HEK293 (cell line): ENCODE data around the gene CELF4.

Source experiments
- CTCF ChIA-PET: fragments of 350-600 bp; formaldehyde crosslinking; extraction: SDS; loops from one replicate; lab custom pipeline; 2021; ENCODE audit warnings: antibody characterized with exemption; lab: Yijun Ruan, JAX
- POLR2A ChIA-PET: fragments of 300-600 bp; formaldehyde crosslinking; extraction: SDS; loops from one replicate; lab custom pipeline; 2020; ENCODE audit warnings: antibody characterized with exemption, inconsistent platforms; lab: Yijun Ruan, JAX
- H3K27ac ChIP-seq: fragments of 200-500 bp; sonication (Bioruptor generic); 2 replicates; pipeline ENCODE4 v1.5.1; 2014; ENCODE audit warnings: low read depth, low read length, control low read depth, inconsistent platforms; ENCODE audit errors: extremely low read depth
- H3K36me3 ChIP-seq, 2 experiments: fragments of 200-500 bp in 1 of 2; sonication (Bioruptor generic) in 1 of 2; 1 replicate in 1 of 2; 2 replicates in 1 of 2; pipeline ENCODE4 v1.5.1; 2014 to 2017; ENCODE audit warnings: inconsistent platforms in 2 of 2, low read length in 2 of 2; ENCODE audit not compliant: control insufficient read depth in 2 of 2, insufficient read depth in 1 of 2
- H3K4me1 ChIP-seq: fragments of 200-500 bp; sonication (Bioruptor generic); 2 replicates; pipeline ENCODE4 v1.5.1; 2014; ENCODE audit warnings: mild to moderate bottlenecking, low read length, inconsistent platforms; ENCODE audit not compliant: control insufficient read depth, insufficient read depth
- H3K4me3 ChIP-seq: 2 replicates; pipeline ENCODE4 v1.5.1; 2011; ENCODE audit warnings: low read depth, mild to moderate bottlenecking, control low read depth, low read length, moderate library complexity
- H3K9me3 ChIP-seq: fragments of 200-500 bp; sonication (Bioruptor generic); 2 replicates; pipeline ENCODE4 v1.5.1; 2014; ENCODE audit warnings: low read depth, low read length, inconsistent platforms; ENCODE audit not compliant: control insufficient read depth, insufficient read depth
- BCL11B ChIP-seq: fragments of 450-650 bp; formaldehyde crosslinking; IDR thresholded peaks from 2 replicates; pipeline ENCODE4 v1.5.1; 2016; ENCODE audit warnings: low read depth, missing biosample characterization, missing genetic modification characterization
- SP3 ChIP-seq: fragments of 450-650 bp; formaldehyde crosslinking; IDR thresholded peaks from 2 replicates; pipeline ENCODE4 v1.5.1; 2016; ENCODE audit warnings: missing biosample characterization, missing genetic modification characterization
- ZBTB17 ChIP-seq: fragments of 450-650 bp; formaldehyde crosslinking; IDR thresholded peaks from 2 replicates; pipeline ENCODE4 v1.5.1; 2016; ENCODE audit warnings: missing biosample characterization, missing genetic modification characterization
- ZNF112 ChIP-seq: fragments of 450-650 bp; formaldehyde crosslinking; IDR thresholded peaks from 2 replicates; pipeline ENCODE4 v1.5.0; 2017; ENCODE audit warnings: missing biosample characterization, missing genetic modification characterization
- ZNF292 ChIP-seq: fragments of 450-650 bp; formaldehyde crosslinking; IDR thresholded peaks from 2 replicates; pipeline ENCODE4 v1.5.1; 2016; ENCODE audit warnings: low read depth, missing biosample characterization, missing genetic modification characterization, borderline replicate concordance
- ZNF302 ChIP-seq: fragments of 450-650 bp; formaldehyde crosslinking; IDR thresholded peaks from 2 replicates; pipeline ENCODE4 v1.5.1; 2016; ENCODE audit warnings: missing biosample characterization, missing genetic modification characterization, low read depth
- ZNF37A ChIP-seq: fragments of 450-650 bp; IDR thresholded peaks from 2 replicates; pipeline ENCODE4 v1.5.1; 2018; ENCODE audit warnings: missing biosample characterization, missing genetic modification characterization
- ZNF394 ChIP-seq: fragments of 450-650 bp; formaldehyde crosslinking; IDR thresholded peaks from 2 replicates; pipeline ENCODE4 v1.5.1; 2016; ENCODE audit warnings: missing biosample characterization, missing genetic modification characterization, mild to moderate bottlenecking, moderate library complexity, borderline replicate concordance
- ZNF560 ChIP-seq: fragments of 450-650 bp; formaldehyde crosslinking; IDR thresholded peaks from 2 replicates; pipeline ENCODE4 v1.5.1; 2017; ENCODE audit warnings: missing biosample characterization, missing genetic modification characterization, borderline replicate concordance
- ZNF585B ChIP-seq: fragments of 450-650 bp; formaldehyde crosslinking; IDR thresholded peaks from 2 replicates; pipeline ENCODE4 v1.5.1; 2016; ENCODE audit warnings: missing biosample characterization, missing genetic modification characterization
- ZNF626 ChIP-seq: fragments of 450-650 bp; sonication (Bioruptor Pico); formaldehyde crosslinking; IDR thresholded peaks from 2 replicates; pipeline ENCODE4 v1.5.1; 2018; ENCODE audit warnings: missing biosample characterization, missing genetic modification characterization, inconsistent platforms
- ZNF654 ChIP-seq: fragments of 450-650 bp; formaldehyde crosslinking; IDR thresholded peaks from 2 replicates; pipeline ENCODE4 v1.5.1; 2016; ENCODE audit warnings: low read depth, missing biosample characterization, missing genetic modification characterization
- ZSCAN30 ChIP-seq: fragments of 450-650 bp; IDR thresholded peaks from 2 replicates; pipeline ENCODE4 v1.5.1; 2018; ENCODE audit warnings: missing biosample characterization, mild to moderate bottlenecking, missing genetic modification characterization, moderate library complexity
- TF ChIP-seq, protein P1 (sequence below): fragments of 450-650 bp; formaldehyde crosslinking; IDR thresholded peaks from 2 replicates; pipeline ENCODE4 v1.5.1; 2016; ENCODE audit warnings: missing biosample characterization, missing genetic modification characterization
- TF ChIP-seq, protein P2 (sequence below): fragments of 450-650 bp; formaldehyde crosslinking; IDR thresholded peaks from 2 replicates; pipeline ENCODE4 v1.5.1; 2016; ENCODE audit warnings: missing biosample characterization, missing genetic modification characterization, borderline replicate concordance
- TF ChIP-seq, protein P3 (sequence below): fragments of 450-650 bp; formaldehyde crosslinking; IDR thresholded peaks from 2 replicates; pipeline ENCODE4 v1.5.1; 2017; ENCODE audit warnings: missing biosample characterization, missing genetic modification characterization
- TF ChIP-seq, protein P4 (sequence below): fragments of 450-650 bp; formaldehyde crosslinking; IDR thresholded peaks from 2 replicates; pipeline ENCODE4 v1.5.1; 2016; ENCODE audit warnings: missing biosample characterization, missing genetic modification characterization
- TF ChIP-seq, protein P5 (sequence below): fragments of 450-650 bp; formaldehyde crosslinking; IDR thresholded peaks from 2 replicates; pipeline ENCODE4 v1.5.1; 2017; ENCODE audit warnings: missing biosample characterization, missing genetic modification characterization
- TF ChIP-seq, protein P6 (sequence below): fragments of 450-650 bp; IDR thresholded peaks from 2 replicates; pipeline ENCODE4 v1.5.1; 2018; ENCODE audit warnings: missing biosample characterization, mild to moderate bottlenecking, missing genetic modification characterization

The CELF4 gene

DNA sequence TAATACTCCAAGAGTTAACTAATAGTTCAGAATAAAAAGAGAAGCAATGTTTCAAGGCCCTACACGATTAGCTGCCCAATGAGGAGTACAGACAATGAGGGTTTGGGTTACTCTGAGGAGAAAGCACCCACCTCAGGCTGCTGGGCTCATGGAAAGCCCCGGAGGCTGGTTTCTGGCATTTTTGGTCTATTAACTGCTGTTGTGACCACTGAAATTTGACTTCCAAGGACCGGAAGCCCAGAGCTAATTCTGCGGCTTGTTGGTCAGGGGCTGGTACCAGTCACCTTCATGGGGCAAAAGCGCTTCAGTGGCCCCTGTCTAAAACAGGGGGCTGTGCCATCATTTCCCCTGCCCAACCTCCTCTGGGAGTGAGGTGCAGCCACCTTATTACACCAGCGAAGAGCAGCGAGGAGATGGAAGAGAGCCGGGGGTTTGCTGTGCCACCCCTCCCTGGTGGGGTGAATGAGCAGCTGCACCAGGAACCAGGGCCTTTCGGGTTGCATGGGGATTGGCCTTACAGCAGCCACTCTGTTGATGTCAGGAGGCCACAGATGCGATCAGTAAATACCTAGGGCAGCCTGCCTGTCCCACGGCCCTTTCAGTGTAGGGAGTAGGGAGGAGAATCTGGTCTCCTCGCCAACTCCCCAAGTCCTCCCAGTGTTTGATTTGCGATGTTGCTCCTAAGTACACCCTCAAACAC, 131.3 kb downstream of the CELF4 start:
- POLR2A ChIA-PET, result no interaction called here
- no peaks in the 10 kb centered on the region for H3K4me1 ChIP-seq
- TF ChIP-seq ZNF626 (no peak), ZNF112 (no peak), ZNF394 (tag by site-specific recombination) (no peak), ZNF654 (tag by site-specific recombination) (no peak), BCL11B (tag by site-specific recombination) (no peak), ZNF302 (tag by site-specific recombination) (no peak), ZSCAN30 (no peak), ZBTB17 (no peak), ZNF560 (tag by site-specific recombination) (no peak), ZNF37A (tag by site-specific recombination) (no peak), ZNF292 (tag by site-specific recombination) (no peak), ZNF585B (no peak), SP3 (tag by site-specific recombination) (no peak)
- TF ChIP-seq, protein P1, sequence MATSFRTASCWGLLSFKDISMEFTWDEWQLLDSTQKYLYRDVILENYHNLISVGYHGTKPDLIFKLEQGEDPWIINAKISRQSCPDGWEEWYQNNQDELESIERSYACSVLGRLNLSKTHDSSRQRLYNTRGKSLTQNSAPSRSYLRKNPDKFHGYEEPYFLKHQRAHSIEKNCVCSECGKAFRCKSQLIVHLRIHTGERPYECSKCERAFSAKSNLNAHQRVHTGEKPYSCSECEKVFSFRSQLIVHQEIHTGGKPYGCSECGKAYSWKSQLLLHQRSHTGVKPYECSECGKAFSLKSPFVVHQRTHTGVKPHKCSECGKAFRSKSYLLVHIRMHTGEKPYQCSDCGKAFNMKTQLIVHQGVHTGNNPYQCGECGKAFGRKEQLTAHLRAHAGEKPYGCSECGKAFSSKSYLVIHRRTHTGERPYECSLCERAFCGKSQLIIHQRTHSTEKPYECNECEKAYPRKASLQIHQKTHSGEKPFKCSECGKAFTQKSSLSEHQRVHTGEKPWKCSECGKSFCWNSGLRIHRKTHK (tag by site-specific recombination), result no peak
- TF ChIP-seq, protein P2, sequence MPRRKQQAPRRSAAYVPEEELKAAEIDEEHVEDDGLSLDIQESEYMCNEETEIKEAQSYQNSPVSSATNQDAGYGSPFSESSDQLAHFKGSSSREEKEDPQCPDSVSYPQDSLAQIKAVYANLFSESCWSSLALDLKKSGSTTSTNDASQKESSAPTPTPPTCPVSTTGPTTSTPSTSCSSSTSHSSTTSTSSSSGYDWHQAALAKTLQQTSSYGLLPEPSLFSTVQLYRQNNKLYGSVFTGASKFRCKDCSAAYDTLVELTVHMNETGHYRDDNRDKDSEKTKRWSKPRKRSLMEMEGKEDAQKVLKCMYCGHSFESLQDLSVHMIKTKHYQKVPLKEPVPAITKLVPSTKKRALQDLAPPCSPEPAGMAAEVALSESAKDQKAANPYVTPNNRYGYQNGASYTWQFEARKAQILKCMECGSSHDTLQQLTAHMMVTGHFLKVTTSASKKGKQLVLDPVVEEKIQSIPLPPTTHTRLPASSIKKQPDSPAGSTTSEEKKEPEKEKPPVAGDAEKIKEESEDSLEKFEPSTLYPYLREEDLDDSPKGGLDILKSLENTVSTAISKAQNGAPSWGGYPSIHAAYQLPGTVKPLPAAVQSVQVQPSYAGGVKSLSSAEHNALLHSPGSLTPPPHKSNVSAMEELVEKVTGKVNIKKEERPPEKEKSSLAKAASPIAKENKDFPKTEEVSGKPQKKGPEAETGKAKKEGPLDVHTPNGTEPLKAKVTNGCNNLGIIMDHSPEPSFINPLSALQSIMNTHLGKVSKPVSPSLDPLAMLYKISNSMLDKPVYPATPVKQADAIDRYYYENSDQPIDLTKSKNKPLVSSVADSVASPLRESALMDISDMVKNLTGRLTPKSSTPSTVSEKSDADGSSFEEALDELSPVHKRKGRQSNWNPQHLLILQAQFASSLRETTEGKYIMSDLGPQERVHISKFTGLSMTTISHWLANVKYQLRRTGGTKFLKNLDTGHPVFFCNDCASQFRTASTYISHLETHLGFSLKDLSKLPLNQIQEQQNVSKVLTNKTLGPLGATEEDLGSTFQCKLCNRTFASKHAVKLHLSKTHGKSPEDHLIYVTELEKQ (tag by site-specific recombination), result no peak
- TF ChIP-seq, protein P3, sequence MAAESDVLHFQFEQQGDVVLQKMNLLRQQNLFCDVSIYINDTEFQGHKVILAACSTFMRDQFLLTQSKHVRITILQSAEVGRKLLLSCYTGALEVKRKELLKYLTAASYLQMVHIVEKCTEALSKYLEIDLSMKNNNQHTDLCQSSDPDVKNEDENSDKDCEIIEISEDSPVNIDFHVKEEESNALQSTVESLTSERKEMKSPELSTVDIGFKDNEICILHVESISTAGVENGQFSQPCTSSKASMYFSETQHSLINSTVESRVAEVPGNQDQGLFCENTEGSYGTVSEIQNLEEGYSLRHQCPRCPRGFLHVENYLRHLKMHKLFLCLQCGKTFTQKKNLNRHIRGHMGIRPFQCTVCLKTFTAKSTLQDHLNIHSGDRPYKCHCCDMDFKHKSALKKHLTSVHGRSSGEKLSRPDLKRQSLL (tag by site-specific recombination), result no peak
- TF ChIP-seq, protein P4, sequence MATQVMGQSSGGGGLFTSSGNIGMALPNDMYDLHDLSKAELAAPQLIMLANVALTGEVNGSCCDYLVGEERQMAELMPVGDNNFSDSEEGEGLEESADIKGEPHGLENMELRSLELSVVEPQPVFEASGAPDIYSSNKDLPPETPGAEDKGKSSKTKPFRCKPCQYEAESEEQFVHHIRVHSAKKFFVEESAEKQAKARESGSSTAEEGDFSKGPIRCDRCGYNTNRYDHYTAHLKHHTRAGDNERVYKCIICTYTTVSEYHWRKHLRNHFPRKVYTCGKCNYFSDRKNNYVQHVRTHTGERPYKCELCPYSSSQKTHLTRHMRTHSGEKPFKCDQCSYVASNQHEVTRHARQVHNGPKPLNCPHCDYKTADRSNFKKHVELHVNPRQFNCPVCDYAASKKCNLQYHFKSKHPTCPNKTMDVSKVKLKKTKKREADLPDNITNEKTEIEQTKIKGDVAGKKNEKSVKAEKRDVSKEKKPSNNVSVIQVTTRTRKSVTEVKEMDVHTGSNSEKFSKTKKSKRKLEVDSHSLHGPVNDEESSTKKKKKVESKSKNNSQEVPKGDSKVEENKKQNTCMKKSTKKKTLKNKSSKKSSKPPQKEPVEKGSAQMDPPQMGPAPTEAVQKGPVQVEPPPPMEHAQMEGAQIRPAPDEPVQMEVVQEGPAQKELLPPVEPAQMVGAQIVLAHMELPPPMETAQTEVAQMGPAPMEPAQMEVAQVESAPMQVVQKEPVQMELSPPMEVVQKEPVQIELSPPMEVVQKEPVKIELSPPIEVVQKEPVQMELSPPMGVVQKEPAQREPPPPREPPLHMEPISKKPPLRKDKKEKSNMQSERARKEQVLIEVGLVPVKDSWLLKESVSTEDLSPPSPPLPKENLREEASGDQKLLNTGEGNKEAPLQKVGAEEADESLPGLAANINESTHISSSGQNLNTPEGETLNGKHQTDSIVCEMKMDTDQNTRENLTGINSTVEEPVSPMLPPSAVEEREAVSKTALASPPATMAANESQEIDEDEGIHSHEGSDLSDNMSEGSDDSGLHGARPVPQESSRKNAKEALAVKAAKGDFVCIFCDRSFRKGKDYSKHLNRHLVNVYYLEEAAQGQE (tag by site-specific recombination), result no peak
- TF ChIP-seq, protein P5, sequence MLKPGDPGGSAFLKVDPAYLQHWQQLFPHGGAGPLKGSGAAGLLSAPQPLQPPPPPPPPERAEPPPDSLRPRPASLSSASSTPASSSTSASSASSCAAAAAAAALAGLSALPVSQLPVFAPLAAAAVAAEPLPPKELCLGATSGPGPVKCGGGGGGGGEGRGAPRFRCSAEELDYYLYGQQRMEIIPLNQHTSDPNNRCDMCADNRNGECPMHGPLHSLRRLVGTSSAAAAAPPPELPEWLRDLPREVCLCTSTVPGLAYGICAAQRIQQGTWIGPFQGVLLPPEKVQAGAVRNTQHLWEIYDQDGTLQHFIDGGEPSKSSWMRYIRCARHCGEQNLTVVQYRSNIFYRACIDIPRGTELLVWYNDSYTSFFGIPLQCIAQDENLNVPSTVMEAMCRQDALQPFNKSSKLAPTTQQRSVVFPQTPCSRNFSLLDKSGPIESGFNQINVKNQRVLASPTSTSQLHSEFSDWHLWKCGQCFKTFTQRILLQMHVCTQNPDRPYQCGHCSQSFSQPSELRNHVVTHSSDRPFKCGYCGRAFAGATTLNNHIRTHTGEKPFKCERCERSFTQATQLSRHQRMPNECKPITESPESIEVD (tag by site-specific recombination), result no peak
- TF ChIP-seq, protein P6, sequence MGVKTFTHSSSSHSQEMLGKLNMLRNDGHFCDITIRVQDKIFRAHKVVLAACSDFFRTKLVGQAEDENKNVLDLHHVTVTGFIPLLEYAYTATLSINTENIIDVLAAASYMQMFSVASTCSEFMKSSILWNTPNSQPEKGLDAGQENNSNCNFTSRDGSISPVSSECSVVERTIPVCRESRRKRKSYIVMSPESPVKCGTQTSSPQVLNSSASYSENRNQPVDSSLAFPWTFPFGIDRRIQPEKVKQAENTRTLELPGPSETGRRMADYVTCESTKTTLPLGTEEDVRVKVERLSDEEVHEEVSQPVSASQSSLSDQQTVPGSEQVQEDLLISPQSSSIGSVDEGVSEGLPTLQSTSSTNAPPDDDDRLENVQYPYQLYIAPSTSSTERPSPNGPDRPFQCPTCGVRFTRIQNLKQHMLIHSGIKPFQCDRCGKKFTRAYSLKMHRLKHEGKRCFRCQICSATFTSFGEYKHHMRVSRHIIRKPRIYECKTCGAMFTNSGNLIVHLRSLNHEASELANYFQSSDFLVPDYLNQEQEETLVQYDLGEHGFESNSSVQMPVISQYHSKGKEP (tag by site-specific recombination), result no peak
- TF ChIP-seq, all 188 proteins: peak for 0
- H3K36me3 ChIP-seq, result no peaks in the 10 kb centered on the region
- CTCF ChIA-PET, result interaction anchor here (0.7 to 1.2 kb wide), 2 partner anchors 48 to 103 kb away, joined by 3 to 4 read pairs; no protein-coding TSS in a partner anchor
- H3K9me3 ChIP-seq, result no peaks in the 10 kb centered on the region
- H3K4me3 ChIP-seq, result no peak overlapping the region
- no peak overlapping the region for H3K27ac ChIP-seq
